Kidney capillary endothelial cell (primary cell): ENCODE measurements around the gene PDCD10.
A peak's percentile ranks its signal among the peaks of the same experiment; 100 is the strongest.

Experiments used
- DNase-seq: peaks from one replicate; pipeline ENCODE4 v3.0.0-alpha.2; 2018; ENCODE audit warnings: low spot score

Gene PDCD10

DNA sequence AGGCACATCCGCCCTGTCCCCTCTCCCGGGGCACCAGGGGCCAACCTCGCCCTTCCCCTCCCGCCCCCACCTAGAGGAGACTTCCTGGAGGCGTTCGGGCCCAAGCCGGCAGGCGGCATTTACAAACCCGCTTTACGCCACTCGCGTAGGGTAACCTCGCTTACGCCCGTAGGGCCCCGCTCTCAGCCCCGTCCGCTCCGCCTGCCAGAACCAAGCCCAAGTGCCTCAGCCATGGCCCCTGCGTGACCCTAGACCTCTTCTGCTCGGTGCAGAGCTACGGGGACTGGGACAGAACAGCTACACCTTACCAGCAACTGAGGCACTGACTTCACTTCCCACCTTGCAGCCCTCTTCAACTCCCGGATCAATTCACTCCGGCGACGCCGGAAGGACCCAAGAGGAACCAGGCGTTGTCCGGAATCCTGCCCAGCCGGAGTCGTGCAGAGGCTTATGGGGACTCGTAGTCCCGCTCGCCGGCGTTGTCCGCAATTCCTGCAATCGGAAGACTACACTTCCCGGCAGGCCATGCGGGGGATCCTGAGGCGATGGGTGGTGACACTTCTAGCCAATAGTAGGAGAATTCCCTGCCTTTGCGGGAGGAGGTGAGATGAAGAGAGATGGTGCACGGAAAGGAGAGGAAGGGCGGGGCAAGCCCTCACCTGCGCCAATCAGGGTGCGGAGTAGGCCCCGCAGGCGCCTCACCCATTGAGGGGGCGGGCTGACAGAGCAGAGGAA, at the start of gene PDCD10:
Gene PDCD10, minus strand, starts transcription at position 395 of the 735 bp plus-strand sequence. CDS start 14,735 bp downstream, outside the sequence.
- peak; percentile 95 for DNase-seq

DNA sequence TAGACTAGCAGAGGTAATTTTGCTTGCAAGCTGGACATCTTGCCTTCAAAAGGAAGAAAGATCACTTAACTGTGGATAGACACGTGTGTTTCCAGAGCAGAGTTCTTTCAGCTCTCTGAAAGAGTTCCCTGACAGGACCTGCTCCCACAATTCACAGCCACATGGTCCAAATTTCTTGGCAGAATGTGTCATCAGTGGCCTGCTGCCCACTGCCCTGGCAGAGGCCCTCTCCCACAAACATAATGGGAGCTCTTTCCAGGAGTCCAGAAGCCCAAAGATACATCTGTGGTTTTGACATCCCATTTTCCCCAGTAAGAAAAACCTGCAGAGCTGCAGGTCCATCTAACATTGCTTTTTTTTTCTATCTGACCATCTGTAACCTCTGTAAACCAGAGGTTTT, 49.1 kb upstream of the PDCD10 start:
- no peak for DNase-seq

DNA sequence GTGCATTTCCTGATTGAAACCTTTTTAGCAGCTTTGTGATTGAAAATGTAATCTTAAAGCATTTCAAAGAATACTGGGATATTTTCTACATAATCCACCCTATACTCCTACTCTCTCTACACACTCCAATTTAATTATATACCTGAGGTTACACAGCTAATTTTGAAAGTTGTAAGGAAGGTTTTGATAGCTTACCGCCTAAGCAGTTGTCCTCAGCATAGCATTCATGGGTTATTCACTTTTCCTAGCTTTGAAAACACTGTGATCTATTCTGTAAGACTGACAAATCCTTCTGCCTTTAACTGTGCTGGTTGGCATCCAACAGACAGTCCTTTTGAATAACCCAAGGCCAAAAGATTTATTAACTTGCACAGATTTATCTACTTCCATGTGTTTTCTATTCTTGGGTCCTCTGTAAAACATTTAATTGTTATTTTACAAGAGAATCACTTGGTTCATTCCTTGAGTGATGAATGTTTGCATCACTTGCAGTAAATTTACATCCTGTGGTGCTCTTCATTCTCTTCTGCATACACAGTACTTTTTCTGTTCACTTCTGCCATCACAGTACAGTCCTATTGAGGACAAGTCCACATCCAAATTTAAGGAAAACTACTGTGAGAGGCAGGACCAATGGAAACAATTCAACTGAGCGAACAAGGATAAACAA, 45.7 kb upstream of the PDCD10 start:
- no peak for DNase-seq

DNA sequence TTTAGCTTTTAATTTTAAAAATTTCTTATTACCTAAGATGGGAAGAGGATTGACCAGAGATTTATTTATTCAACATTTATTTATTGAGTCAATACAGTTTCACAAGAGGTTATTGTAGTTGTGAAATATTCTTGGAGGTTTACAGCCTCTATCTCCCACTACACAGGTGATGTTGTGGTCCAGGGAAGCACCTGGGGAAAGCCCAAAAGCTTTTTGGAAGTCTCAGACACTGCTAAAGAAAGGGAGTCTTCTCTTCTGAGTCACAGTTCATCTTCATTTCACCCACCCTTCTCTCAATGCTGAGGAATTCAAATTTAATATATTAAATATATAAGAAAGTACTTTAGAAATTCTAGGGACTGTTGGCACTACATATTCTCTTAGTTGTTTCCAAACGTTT, 42.7 kb upstream of the PDCD10 start:
- DNase-seq = no peak

DNA sequence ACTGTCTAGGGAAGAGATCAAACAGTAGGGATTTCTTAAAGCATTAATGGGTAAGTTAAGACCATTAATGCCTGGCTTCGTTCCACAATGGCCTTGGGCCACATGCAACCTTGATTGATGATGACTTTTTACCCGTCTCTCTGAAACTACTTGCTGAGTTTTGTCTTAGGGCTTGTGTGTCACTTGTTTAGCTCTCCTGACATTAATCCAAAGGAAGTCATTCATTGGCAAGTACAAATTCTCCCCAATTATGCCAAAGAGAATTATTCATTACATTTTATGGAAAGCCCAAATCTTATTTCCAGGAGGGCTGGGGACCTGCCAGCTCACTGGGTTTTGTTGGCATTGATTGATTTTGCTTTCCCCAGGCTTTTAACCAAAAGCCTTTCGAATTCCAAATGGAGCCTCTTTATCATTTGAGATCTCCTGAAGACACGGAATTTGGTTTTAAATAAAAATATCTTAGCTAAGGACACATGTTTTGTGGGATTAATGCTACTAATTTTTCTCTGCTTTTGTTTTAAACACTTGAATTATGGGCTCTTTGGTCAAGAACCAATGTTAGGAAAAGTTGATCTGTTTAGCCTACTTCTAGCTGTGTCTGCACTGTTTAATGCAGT, 41.5 kb upstream of the PDCD10 start:
- DNase-seq = no peak

DNA sequence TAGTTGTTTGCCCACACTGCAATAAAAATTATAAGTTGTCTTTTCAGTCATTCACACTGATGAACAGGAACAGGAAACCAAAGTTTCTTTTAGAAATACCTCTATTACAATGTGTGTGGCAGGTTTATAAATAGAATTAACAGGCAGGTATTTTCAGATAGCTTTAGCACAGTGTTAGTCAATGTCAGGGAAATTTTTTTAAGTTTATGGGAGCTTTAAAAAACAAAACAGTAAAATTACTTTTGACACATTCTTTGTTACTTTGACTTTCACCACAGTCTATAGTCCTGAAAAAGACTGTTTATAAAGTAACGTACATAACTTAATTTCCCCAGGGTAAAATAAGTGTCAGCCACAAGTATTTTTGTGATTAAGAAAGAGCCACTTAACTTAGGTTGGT, 38.9 kb upstream of the PDCD10 start:
- no peak for DNase-seq

DNA sequence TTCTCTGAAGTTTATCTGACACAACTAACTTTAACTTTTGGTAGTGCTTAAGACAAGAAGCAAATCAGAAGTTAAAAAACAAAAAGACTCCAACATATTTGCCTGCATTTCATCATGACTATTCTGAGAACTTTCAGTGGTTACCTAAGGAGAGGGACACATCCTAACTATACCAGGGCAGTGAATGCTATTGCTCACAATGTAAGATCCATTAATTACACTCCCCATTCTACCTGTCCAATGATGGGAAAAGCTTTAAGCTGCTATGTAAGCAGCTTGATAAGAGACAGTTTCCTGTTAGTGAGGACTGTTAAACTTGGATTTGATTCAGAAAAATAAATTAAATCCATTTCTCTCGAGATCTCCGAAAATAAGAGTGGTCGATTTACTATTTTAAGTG, 38.3 kb upstream of the PDCD10 start:
- DNase-seq = no peak

DNA sequence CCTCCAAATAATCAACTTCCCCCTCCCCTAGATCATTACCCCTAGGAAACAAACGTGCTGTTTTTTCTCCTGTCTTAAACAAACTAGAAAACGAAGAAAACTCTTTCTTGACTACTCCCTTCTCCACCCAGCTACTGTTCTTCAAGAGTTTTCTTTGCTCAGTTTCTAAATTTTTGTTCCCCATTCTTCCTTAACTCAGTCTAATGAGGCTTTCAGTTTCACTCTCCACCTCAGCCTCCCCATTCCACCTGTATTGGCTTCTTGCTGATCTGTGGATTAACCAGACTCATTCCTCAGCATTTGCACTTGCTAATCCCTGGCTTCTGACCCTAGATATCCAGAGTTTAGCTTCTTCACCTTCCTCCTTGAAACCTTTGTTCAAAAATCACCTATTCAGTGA, 27.6 kb upstream of the PDCD10 start:
- DNase-seq = no peak

DNA sequence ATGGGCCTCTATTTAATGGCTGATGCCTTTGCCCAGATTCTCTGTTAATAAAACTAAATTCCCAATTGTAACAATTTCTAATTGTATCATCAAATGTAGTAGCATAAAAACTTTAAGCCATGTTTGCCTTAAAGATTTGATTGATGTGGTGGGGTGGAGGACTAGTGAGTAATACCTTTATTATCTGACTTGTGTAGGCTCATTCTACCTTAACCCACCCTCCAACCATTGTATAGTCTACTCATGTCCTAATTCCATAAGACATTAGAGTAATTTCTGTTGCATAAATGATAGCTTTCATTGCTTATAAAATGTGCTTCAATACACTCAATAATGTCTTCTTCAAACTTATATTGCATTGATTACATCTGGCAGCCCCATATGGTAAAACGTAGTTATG, 26.6 kb upstream of the PDCD10 start:
- DNase-seq = no peak

DNA sequence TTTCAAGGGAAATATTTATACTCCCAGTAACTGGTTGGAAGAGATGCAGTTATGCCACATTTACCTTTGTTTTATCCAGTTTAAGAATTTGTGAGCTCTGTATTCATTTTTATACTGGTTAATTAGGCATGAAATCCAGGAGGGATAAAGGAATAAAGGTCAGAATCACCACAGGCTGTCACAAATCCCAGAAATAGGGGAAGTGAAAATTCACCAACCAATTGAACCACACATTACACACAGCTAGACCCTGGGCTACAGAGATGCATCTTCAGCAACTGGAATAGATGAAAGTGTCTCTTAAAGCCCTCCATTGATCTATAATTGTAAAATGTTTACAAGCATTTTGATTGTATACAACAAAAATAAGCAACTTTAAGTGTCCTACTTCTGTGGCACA, 19.4 kb upstream of the PDCD10 start:
- DNase-seq = no peak

DNA sequence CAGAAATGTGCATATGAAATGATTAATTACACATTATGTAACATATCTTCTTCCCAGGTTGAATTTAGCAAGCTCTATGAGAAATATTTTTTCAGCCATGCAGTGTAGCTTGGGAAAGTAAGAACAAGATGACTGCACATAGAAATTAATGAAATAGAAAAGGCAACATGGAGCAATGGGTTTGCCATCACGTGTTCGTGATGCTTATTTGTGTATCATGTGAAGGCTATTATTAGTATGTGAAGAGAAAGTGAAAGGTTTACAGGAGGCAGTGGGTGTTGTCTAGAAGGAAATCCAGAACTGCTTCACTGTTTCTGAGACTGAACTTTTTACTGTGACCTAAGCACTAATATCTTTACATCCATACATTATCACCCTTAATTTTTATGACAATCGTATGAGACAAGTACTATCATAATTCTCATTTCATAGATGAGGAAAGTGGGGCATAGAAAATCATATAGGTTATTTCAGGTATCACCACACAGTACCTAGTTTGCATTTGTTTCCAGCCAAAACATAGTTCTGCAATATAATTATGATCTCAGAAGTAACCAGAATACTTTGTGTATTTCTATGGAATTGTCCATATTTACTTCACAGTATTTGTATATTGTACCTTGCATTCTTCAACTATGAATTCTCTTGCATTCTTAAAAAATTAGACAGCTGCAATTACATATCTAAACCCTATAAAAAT, 15.7 kb upstream of the PDCD10 start:
- DNase-seq = no peak

DNA sequence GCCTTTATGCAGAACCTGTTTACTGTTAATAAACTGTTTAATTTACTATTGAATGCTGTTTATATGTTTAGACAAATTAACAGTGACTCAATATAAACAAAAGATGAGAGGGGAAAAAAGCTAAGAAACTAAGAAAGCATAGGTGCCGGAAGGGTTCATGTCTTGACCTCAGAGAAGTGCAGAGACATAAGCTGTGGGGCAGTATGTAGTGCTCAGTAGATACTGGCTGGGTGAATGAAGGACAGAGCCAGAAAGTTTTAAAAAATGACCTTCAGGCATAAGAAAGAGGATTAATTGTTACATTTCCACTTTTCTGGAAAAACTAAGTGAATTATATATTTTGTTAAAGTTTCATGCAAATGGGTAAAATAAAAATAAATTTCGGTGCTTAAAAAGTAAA, 15.0 kb upstream of the PDCD10 start:
- DNase-seq = no peak

DNA sequence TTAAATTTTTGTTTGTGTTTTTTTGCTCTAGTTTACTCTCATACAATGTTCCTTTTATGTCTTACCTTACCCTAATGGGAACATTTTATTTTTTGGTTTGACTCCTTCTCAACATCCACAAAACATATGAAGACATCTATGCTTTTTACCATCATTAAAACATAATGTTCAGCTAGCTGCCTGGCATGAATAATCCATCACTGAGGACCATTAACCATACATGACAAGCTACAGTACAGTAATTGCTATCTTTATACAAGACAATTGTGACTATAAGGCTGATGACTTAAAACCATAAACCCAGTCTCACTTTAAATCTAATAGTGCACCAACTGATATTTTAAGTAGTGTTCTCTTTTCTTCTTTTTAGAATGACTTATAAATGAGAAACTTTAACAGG, 14.5 kb upstream of the PDCD10 start:
- no peak for DNase-seq

DNA sequence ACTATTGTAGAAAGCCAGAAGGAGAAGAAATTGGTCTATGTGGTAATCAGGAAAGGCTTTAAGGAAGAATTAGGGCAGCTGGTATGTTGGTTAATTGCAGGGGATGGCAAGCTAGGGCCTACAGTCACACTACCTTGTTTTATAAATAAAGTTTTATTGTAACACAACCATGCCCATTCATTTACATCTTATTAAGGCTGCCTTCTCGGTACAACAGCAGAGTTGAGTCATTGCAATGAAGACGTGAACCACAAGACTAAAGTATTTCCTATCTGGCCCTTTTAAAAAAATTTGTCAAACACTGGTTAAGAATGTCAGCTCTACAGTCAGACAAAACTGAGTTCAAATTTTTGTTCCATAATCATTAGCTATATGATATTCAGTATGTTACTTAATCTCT, 9.1 kb upstream of the PDCD10 start:
- DNase-seq = no peak

DNA sequence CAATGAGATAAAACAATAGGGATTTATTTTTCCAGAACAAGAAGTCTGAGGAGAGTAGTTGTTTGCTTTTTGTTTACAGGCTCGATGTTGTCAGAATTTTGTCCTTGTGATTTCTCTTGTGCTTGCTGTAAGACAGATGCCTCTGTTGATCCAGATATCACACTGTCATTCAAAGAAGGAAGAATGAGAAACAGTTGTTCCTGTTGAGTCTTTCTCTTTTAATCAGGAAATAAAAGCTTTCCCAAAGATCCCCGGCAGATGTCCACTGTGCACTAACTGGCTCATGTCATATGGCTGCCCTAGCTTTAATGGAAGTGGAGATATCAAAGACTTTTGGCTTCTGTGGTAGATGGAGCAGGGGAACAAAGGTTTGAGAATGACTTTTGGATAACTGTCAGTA, 7.6 kb upstream of the PDCD10 start:
- no peak for DNase-seq

DNA sequence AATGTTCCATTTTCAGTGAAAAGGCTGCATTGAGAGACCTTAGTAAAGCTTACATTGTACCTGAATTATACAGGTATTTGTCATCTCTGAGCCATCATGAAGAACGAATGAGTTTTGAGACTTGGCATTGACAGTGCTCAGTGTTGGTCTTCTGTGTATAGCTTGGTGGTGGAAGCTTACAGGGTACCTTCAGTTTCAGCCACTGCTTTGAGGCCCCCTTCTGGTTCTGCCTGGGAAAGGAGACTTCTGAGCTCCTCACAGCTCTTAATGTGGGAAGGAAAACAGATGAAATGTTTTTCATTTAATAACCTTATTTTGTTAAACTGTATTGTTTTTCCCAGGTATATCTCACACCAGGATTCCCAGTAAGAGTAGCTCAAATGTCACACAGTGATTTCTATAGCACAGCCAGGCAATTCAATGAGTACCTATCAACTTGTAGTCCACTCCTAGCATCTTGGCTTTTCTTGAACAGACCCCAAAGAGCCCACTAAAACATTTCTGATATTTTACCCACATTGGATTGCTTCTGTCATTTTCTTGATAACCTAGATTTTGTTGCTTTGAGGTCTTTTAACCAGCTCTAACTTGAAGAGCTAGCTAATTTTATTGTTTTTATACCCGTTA, 6.4 kb upstream of the PDCD10 start:
- peak; percentile 18 for DNase-seq

DNA sequence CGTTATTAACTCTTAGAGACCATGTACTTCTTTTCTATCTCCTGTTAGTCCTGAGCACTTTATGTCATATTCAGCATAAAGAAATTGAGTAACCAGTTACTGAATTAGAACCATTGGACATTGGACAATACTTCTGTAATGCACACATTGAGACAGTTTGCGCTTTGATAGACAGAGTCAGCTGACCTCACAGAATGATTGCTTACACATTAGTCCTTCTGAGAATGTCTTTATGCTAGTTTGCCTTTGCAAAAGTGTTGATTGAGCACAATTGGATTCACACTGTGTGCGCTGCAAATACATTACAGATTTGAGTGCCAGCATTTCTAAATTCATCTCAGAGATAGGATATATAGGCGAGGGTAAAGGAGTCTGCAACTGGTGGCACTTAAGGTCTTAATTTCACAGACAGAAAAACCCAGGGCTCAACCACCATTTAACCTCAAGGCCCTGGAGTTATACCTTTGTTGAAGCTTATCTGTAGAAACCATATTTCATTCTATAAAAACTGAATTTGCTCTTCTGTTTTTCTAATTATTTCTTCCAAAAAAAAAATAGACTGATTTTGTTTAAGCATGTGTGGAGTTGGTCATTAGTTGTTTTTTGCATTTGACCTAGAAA, 4.6 kb upstream of the PDCD10 start:
- no peak for DNase-seq

DNA sequence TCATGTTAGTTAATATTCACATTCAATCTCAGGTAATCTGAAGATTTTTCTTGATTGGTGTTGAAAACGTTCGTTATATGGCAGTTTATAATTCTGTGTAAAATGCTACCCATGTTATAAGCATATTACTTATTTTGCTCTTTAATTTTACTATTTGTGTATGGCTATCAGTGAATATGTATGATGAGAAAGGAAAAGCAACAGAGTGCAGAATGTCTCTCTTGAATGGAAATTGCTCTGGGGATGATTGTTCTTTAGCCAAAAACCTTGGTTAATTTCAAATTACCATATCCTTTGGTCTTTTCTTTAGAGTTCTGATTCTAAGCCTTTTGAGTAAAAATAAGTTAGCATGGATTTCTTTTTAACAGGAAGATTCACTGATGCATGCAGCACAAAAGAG, 3.3 kb upstream of the PDCD10 start:
- DNase-seq = no peak

DNA sequence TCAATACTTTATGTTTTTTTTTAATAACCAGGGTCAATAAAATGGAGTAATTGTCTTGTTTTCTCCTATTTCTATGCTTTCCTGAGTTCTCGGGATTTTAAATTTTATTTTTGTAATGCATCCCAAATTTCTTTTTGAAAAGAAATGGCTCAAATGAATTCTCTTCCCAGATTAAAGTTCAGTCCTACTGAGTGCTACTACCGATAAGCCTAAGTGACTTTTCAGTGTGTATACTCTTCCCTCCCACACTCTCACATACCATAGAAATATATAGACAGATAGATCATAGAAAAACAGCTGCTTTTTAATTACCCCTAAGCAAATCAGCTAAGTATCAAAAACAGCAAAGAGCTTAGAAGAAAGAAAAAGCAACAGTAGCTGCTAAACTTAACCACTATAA, 2.3 kb upstream of the PDCD10 start:
- DNase-seq = no peak

DNA sequence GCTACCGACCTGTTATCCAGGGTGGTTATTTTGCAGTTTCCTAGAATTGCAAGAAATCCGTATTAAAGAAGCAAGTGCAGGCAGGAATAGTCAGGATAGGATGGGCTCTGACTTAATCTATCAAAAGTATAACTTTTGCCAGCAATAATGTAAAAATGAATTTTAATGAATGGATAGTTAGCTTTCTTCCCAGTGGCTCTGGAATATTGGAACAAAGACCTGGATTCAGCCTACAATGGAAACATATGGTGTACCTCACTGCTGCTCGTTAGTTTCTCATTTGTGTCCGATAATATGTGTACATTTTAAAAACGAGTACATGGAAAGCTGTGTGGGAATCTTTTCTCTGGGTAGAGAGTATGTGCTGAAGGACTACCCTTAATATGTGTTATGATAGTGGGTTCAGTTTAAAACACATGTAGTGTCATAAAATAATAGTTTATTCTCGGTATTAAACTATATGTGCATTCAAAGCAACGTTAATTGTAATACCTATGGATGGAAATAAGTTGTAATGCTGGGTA, 1.6 kb upstream of the PDCD10 start:
- DNase-seq = no peak

DNA sequence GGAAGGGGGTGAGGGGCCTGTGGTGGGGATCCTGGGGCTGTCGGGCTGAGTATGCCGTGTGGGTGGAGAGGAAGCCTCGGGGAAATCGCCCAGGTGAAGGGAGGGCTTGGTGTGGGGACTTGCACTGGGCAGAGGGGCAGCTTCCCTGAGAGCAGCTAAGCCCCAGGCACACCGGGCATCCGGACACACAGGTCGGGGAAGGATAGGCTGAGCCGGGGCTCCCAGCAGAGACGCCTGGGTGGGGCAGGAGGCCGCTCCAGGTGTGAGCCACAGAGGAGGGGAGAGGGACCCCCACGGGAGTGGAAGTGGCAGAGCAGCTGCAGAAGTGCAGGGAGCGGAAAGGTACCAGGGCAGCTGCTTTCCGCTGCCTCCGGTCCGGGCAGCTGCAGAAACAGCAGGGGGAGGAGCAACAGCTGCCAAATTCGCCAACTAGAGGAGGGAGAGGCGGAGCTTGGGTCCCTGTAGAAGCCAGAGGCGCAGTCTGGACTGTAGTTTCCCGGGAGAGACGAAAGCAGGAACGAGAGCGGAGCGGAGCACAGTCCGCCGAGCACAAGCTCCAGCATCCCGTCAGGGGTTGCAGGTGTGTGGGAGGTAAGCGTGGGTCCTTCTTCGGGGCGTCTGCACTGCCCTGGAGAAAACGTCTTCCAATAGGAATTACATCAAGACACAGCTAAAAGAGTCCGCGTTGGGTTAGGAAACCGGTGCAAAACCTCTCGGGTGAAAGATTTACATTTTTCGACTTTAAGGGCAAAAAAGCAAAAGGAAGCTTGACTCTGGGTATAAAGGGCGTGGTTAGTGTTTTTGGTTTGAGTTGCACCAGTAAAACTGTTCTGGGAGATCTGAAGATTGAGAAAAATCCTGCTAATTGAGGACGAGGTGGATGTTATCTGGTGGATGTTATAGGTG, 794 bp upstream of the PDCD10 start, which contains the start of gene SERPINI1:
Gene SERPINI1, plus strand, starts transcription at position 489 of the 906 bp plus-strand sequence. CDS start 53,408 bp downstream, outside the sequence.
- DNase-seq = peak; percentile 86
